Endothelial cell of umbilical vein (primary cell): Measurements from ENCODE around the gene PUS3.

Experiments used
- CTCF ChIP-seq, 2 donors: IDR thresholded peaks; 1 replicate in 1 of 2; 2 replicates in 1 of 2; pipeline ENCODE4 v1.5.1; 2011; ENCODE audit warnings: low read length in 2 of 2, mild to moderate bottlenecking in 2 of 2, moderate library complexity in 2 of 2, control low read depth in 1 of 2, inconsistent platforms in 1 of 2, low read depth in 1 of 2; ENCODE audit not compliant: insufficient read depth in 1 of 2; ENCODE audit errors: extremely low read depth in 1 of 2
- EZH2 ChIP-seq: IDR thresholded peaks from 2 replicates; pipeline ENCODE4 v1.6.1; 2012; ENCODE audit warnings: borderline replicate concordance, low read depth, mild to moderate bottlenecking, moderate library complexity, low read length, inconsistent platforms; ENCODE audit not compliant: severe bottlenecking
- POLR2A ChIP-seq: IDR thresholded peaks from 2 replicates; pipeline ENCODE4 v1.6.1; 2012; ENCODE audit warnings: low read depth, mild to moderate bottlenecking, control low read depth, low read length

GRCh38 chr11:125922156-125922555 lies 19.1 kb upstream of the PUS3 start:
- TF ChIP-seq EZH2 (no peak), POLR2A (no peak), CTCF (IDR thresholded peaks at IDR 0.05; ENCODE audit: extremely low read depth in 1 of 2, insufficient read depth in 1 of 2, low read depth in 1 of 2, low read length in 2 of 2) (no peak)
